GM12878 (cell line): ENCODE data around the gene AKTIP. TPM values are rescaled to one million over a fixed set of nuclear protein-coding genes. Genes with fewer than 3 reads are reported as not detected.

ENCODE experiments used
- ATAC-seq: fragments of 200-7000 bp; cut with Tn5 transposase; 3 replicates; pipeline ENCODE4 v1.9.1; 2020; ENCODE audit warnings: mild to moderate bottlenecking, moderate library complexity
- BruUV-seq: library from RNA; stranded (reverse); fragments of 400-500 nt; replicated peaks from 2 replicates; lab custom pipeline; 2021; lab: Mats Ljungman, UMichigan
- CTCF ChIA-PET: fragments of 300-600 bp; sonication (Branson Sonifier 250); formaldehyde crosslinking; extraction: SDS; loops from one replicate; lab custom pipeline; 2021; ENCODE audit warnings: inconsistent platforms; lab: Yijun Ruan, JAX
- POLR2A ChIA-PET: fragments of 350-600 bp; formaldehyde crosslinking; extraction: SDS; loops from one replicate; lab custom pipeline; 2021; ENCODE audit warnings: inconsistent platforms; lab: Charles Lee
- RAD21 ChIA-PET: fragments of 300-600 bp; sonication (Branson Sonifier 250); formaldehyde crosslinking; loops from one replicate; lab custom pipeline; 2023; ENCODE audit warnings: antibody characterized with exemption; ENCODE audit not compliant: unreplicated experiment; lab: Charles Lee
- SMC1A ChIA-PET: fragments of 300-600 bp; sonication (Branson Sonifier 250); formaldehyde crosslinking; loops from one replicate; lab custom pipeline; 2023; ENCODE audit not compliant: unreplicated experiment, uncharacterized antibody; lab: Charles Lee
- DNase-seq: peaks from one replicate; pipeline ENCODE4 v3.0.0-alpha.2; 2011; ENCODE audit warnings: low read depth, low spot score
- FAIRE-seq: peaks from 3 replicates; lab custom pipeline; 2011; peaks lifted over from hg19 to GRCh38; lab: Jason Lieb, UNC
- H2AFZ ChIP-seq: 2 replicates; pipeline ENCODE4 v1.6.0; 2011; ENCODE audit warnings: low read depth, low read length, control low read depth; ENCODE audit not compliant: control insufficient read depth
- H3K27ac ChIP-seq: 2 replicates; pipeline ENCODE4 v1.5.1; 2011; ENCODE audit warnings: control low read depth; ENCODE audit not compliant: control insufficient read depth, insufficient read depth
- H3K27me3 ChIP-seq, 2 experiments: replicated peaks in 1 of 2; 2 replicates each; pipeline versions ENCODE4 v1.6.0 to v1.6.1; 2011; ENCODE audit warnings: low read length in 1 of 2; ENCODE audit not compliant: control insufficient read depth in 2 of 2, insufficient read depth in 2 of 2
- H3K36me3 ChIP-seq, 2 experiments: 2 replicates each; pipeline ENCODE4 v1.5.1; 2011; ENCODE audit warnings: low read length in 1 of 2; ENCODE audit not compliant: control insufficient read depth in 2 of 2, insufficient read depth in 2 of 2
- H3K4me1 ChIP-seq: 2 replicates; pipeline ENCODE4 v1.6.1; 2011; ENCODE audit warnings: mild to moderate bottlenecking, low read length, moderate library complexity, mixed read lengths; ENCODE audit not compliant: control insufficient read depth, insufficient read depth
- H3K4me2 ChIP-seq: 2 replicates; pipeline ENCODE4 v1.6.0; 2011; ENCODE audit warnings: control low read depth; ENCODE audit not compliant: control insufficient read depth, insufficient read depth
- H3K4me3 ChIP-seq: fragments of 200-600 bp; sonication (generic); 2 replicates; pipeline ENCODE4 v1.5.1; 2016
- H3K79me2 ChIP-seq: 2 replicates; pipeline ENCODE4 v1.6.0; 2011; ENCODE audit warnings: low read length; ENCODE audit not compliant: control insufficient read depth, insufficient read depth
- H3K9ac ChIP-seq: 2 replicates; pipeline ENCODE4 v1.8.0; 2011; ENCODE audit warnings: low read length, control low read depth, mixed read lengths; ENCODE audit not compliant: control insufficient read depth, insufficient read depth
- H3K9me3 ChIP-seq: replicated peaks from 3 replicates; pipeline ENCODE4 v1.5.1; 2011; ENCODE audit warnings: mild to moderate bottlenecking, low read length; ENCODE audit not compliant: control insufficient read depth, insufficient read depth
- H4K20me1 ChIP-seq: 2 replicates; pipeline ENCODE4 v1.6.0; 2011; ENCODE audit not compliant: control insufficient read depth, insufficient read depth
- CTCF ChIP-seq, 3 experiments: IDR thresholded peaks in 2 of 3; conservative IDR thresholded peaks in 1 of 3; 2 replicates each; pipeline ENCODE4 v1.5.1; 2011; ENCODE audit warnings: low read depth in 3 of 3, low read length in 3 of 3, mild to moderate bottlenecking in 3 of 3, control low read depth in 2 of 3, moderate library complexity in 2 of 3, inconsistent platforms in 1 of 3, mixed read lengths in 1 of 3; ENCODE audit not compliant: control insufficient read depth in 2 of 3, insufficient read depth in 1 of 3; ENCODE audit errors: extremely low read depth in 1 of 3
- E2F4 ChIP-seq: IDR thresholded peaks from 2 replicates; pipeline ENCODE4 v1.6.1; 2012; ENCODE audit warnings: low read depth, low read length, improper control_type of control experiment
- MLLT1 ChIP-seq: fragments of 450-650 bp; IDR thresholded peaks from 2 replicates; pipeline ENCODE4 v1.6.1; 2016; ENCODE audit warnings: mild to moderate bottlenecking
- RAD21 ChIP-seq: IDR thresholded peaks from 2 replicates; pipeline ENCODE4 v1.6.1; 2011; ENCODE audit warnings: mild to moderate bottlenecking, low read depth, low read length, moderate library complexity; ENCODE audit not compliant: insufficient read depth
- SMC3 ChIP-seq: IDR thresholded peaks from 2 replicates; pipeline ENCODE4 v1.6.1; 2011; ENCODE audit warnings: low read length, improper control_type of control experiment, borderline replicate concordance
- SP1 ChIP-seq: IDR thresholded peaks from one replicate; pipeline ENCODE4 v1.6.1; 2011; ENCODE audit warnings: low read depth, low read length
- YY1 ChIP-seq: IDR thresholded peaks from 2 replicates; pipeline ENCODE4 v1.6.1; 2011; ENCODE audit warnings: low read depth, mild to moderate bottlenecking, low read length
- WGBS: methylation state at CpG from one replicate; pipeline ENCODE4 v1.1.6; 2016; ENCODE audit warnings: low lambda C conversion rate; ENCODE audit not compliant: insufficient replicate concordance, insufficient coverage; ENCODE audit errors: missing lambda C conversion rate; 5-methylcytosine and 5-hydroxymethylcytosine counted together
- in situ Hi-C: fragments of 300-500 bp; cut with MboI; formaldehyde crosslinking; loops from 9 replicates; pipeline ENCODE4 v1.14.3; 2018; ENCODE audit warnings: mixed read lengths
- intact Hi-C: fragments of 100-400 bp; cut with micrococcal nuclease; formaldehyde crosslinking; loops from one replicate; pipeline ENCODE4 v1.14.2; 2022; ENCODE audit not compliant: unreplicated experiment
- polyA plus RNA-seq, 11 experiments: library from polyadenylated mRNA; depleted of rRNA in 4 of 11; unstranded in 6 of 11; stranded (reverse) in 5 of 11; fragments of >200 nt; fragmentation: Nextera tagmentation in 4 of 11; fragmentation: Illumina TruSeq in 1 of 11; extraction: Ambion mirVana in 4 of 11; extraction: Trizol in 1 of 11; gene quantifications; 1 replicate in 1 of 11; 2 replicates in 10 of 11; pipeline versions ENCODE4 v1.2.1 to v1.2.3, GENCODE V29; 2011 to 2016; ENCODE audit warnings: inconsistent platforms in 2 of 11, missing spikeins in 2 of 11, low read depth in 1 of 11
- total RNA-seq, 4 experiments: library from RNA; depleted of rRNA in 3 of 4; stranded (reverse); fragments of >200 nt in 3 of 4; fragmentation: Illumina TruSeq in 1 of 4; extraction: Trizol in 1 of 4; gene quantifications; 2 replicates each; pipeline versions ENCODE4 v1.2.1 to v1.2.3, GENCODE V29; 2013 to 2021

The AKTIP gene
- total and polyA plus RNA-seq, 10 of the 15 experiments (the other 5 are each of a cell fraction or from before 2014, with no cell fraction given) = 11.4 to 22.9 (median 13.6) TPM

GRCh38 chr16:53546988-53547391 lies 44.0 kb upstream of the AKTIP start:
- no peak for FAIRE-seq
- Histone ChIP-seq H3K9me3 (no peaks in the 10 kb centered on the region), H3K4me2 (no peak overlapping the region), H3K27ac (no peak overlapping the region), H4K20me1 (no peaks in the 10 kb centered on the region), H3K27me3 (no peaks in the 10 kb centered on the region; a peak in 2 of 4 replicates), H3K4me3 (no peak overlapping the region), H3K79me2 (no peaks in the 10 kb centered on the region), H3K36me3 (no peaks in the 10 kb centered on the region)
- RAD21 ChIA-PET = interaction anchor here (1.2 to 3.0 kb wide), 5 partner anchors 11 to 90 kb away, joined by 5 to 10 read pairs (median 8); partner anchors contain the start of gene AKTIP
- ATAC-seq = peak; percentile 80
- DNase-seq = no peak
- SMC1A ChIA-PET = interaction anchor here (0.9 to 8.5 kb wide), 5 partner anchors 13 to 256 kb away, joined by 3 to 77 read pairs (median 5); no protein-coding TSS in a partner anchor
- POLR2A ChIA-PET = no interaction called here
- no TSS peak for BruUV-seq
- in situ Hi-C loops = no loop called here
- TF ChIP-seq E2F4 = no peak
- TF ChIP-seq YY1 = 0 out of 2 replicates have a peak, but pooled peaks have one; percentile 30
- no peak for TF ChIP-seq MLLT1
- peak; percentile 52 to 77 (median 56) for TF ChIP-seq CTCF (IDR thresholded peaks at IDR 0.05 in 2 of 3, conservative IDR thresholded peaks at IDR 0.05 in 1 of 3; ENCODE audit: control insufficient read depth in 2 of 3, extremely low read depth in 1 of 3, insufficient read depth in 1 of 3, low read depth in 3 of 3, low read length in 3 of 3)
- peak; percentile 64; the same call in 1 of the 2 replicates for TF ChIP-seq SMC3
- TF ChIP-seq SP1 = no peak
- peak; percentile 62 for TF ChIP-seq RAD21
- TF ChIP-seq, all 136 proteins: peak for 4
- CTCF ChIA-PET = interaction anchor here (0.7 to 6.4 kb wide), 10 partner anchors 11 to 570 kb away, joined by 3 to 53 read pairs (median 5); no protein-coding TSS in a partner anchor
- intact Hi-C loops = loop anchor here (2.0 to 5.0 kb wide), 2 partner anchors 36 to 395 kb away; no protein-coding TSS in a partner anchor
- Histone ChIP-seq H3K4me1 (no peaks in the 10 kb centered on the region), H2AFZ (no peak overlapping the region), H3K9ac (no peak overlapping the region)
- WGBS = 26% methylated on average over 4 of the region's 4 CpGs
